CD14-positive monocyte (primary cell): Measurements from ENCODE around the gene DNAH2. TPM values are rescaled to one million over a fixed set of nuclear protein-coding genes. Genes with fewer than 3 reads are reported as not detected.

Source experiments
- DNase-seq, 3 donors: peaks; one replicate each; pipeline ENCODE4 v3.0.0-alpha.2; 2011 to 2022
- H2AFZ ChIP-seq: 2 replicates; pipeline ENCODE4 v1.6.0; 2012; ENCODE audit warnings: mild to moderate bottlenecking, low read depth, low read length, inconsistent platforms; ENCODE audit not compliant: insufficient read depth, poor library complexity, severe bottlenecking
- H3K27ac ChIP-seq, 2 donors: 1 replicate in 1 of 2; 2 replicates in 1 of 2; pipeline ENCODE4 v1.5.1; 2012 to 2013; ENCODE audit warnings: low read length in 2 of 2, control low read depth in 1 of 2, inconsistent platforms in 1 of 2, low read depth in 1 of 2, mild to moderate bottlenecking in 1 of 2
- H3K27me3 ChIP-seq, 2 donors: one replicate each; pipeline versions ENCODE4 v1.6.0 to v1.6.1; 2011 to 2013; ENCODE audit warnings: low read length in 2 of 2; ENCODE audit not compliant: control insufficient read depth in 2 of 2, insufficient read depth in 2 of 2
- H3K36me3 ChIP-seq, 2 donors: replicated peaks in 1 of 2; 1 replicate in 1 of 2; 2 replicates in 1 of 2; pipeline versions ENCODE4 v1.5.1 to v1.6.1; 2012 to 2013; ENCODE audit warnings: low read length in 2 of 2, control low read depth in 1 of 2, inconsistent platforms in 1 of 2, mild to moderate bottlenecking in 1 of 2; ENCODE audit not compliant: insufficient read depth in 2 of 2, control insufficient read depth in 1 of 2
- H3K4me1 ChIP-seq, 2 donors: 1 replicate in 1 of 2; 2 replicates in 1 of 2; pipeline versions ENCODE4 v1.5.1 to v1.6.1; 2012 to 2013; ENCODE audit warnings: low read length in 2 of 2, control low read depth in 1 of 2, inconsistent platforms in 1 of 2, mild to moderate bottlenecking in 1 of 2, moderate library complexity in 1 of 2; ENCODE audit not compliant: insufficient read depth in 2 of 2, control insufficient read depth in 1 of 2
- H3K4me2 ChIP-seq: replicated peaks from 2 replicates; pipeline ENCODE3; 2012; ENCODE audit warnings: low read length, moderate library complexity, mild to moderate bottlenecking; ENCODE audit not compliant: poor library complexity, severe bottlenecking; ENCODE audit errors: extremely low read depth
- H3K4me3 ChIP-seq, 3 experiments: fragments of 200-600 bp in 1 of 3; sonication (generic) in 1 of 3; replicated peaks in 1 of 3; 1 replicate in 2 of 3; 2 replicates in 1 of 3; pipeline ENCODE4 v1.5.1; 2011 to 2013; ENCODE audit warnings: low read length in 3 of 3, mild to moderate bottlenecking in 3 of 3, control low read depth in 2 of 3, low read depth in 2 of 3, inconsistent platforms in 1 of 3, moderate library complexity in 1 of 3
- H3K79me2 ChIP-seq: 2 replicates; pipeline ENCODE4 v1.6.0; 2012; ENCODE audit warnings: mild to moderate bottlenecking, control low read depth, inconsistent platforms, low read length, moderate library complexity; ENCODE audit not compliant: insufficient read depth
- H3K9ac ChIP-seq: 2 replicates; pipeline ENCODE4 v1.6.0; 2017; ENCODE audit warnings: low read length, mild to moderate bottlenecking; ENCODE audit not compliant: insufficient read depth, poor library complexity, severe bottlenecking
- H3K9me3 ChIP-seq, 2 donors: replicated peaks in 1 of 2; 1 replicate in 1 of 2; 2 replicates in 1 of 2; pipeline versions ENCODE4 v1.5.1 to v1.6.1; 2012 to 2013; ENCODE audit warnings: low read length in 2 of 2, control low read depth in 1 of 2; ENCODE audit not compliant: control insufficient read depth in 1 of 2, insufficient read depth in 1 of 2
- H4K20me1 ChIP-seq: 2 replicates; pipeline ENCODE4 v1.6.0; 2012; ENCODE audit warnings: mild to moderate bottlenecking, low read length, control low read depth, moderate library complexity; ENCODE audit not compliant: insufficient read depth
- H3K27ac Mint-ChIP-seq, 7 donors: one replicate each; pipeline ENCODE4 v1.8.0; 2020; ENCODE audit warnings: mild to moderate bottlenecking in 7 of 7, mixed read lengths in 7 of 7, moderate library complexity in 6 of 7, inconsistent platforms in 2 of 7
- H3K27me3 Mint-ChIP-seq, 3 donors: one replicate each; pipeline ENCODE4 v1.8.0; 2021 to 2022; ENCODE audit warnings: low read depth in 3 of 3, mild to moderate bottlenecking in 3 of 3, mixed read lengths in 3 of 3, moderate library complexity in 3 of 3, inconsistent platforms in 1 of 3
- H3K36me3 Mint-ChIP-seq, 2 donors: one replicate each; pipeline ENCODE4 v1.8.0; 2020; ENCODE audit warnings: mixed read lengths in 2 of 2, inconsistent platforms in 1 of 2, mild to moderate bottlenecking in 1 of 2
- H3K4me1 Mint-ChIP-seq: one replicate; pipeline ENCODE4 v1.8.0; 2020; ENCODE audit warnings: mild to moderate bottlenecking, mixed read lengths
- H3K4me3 Mint-ChIP-seq, 2 donors: one replicate each; pipeline ENCODE4 v1.8.0; 2020; ENCODE audit warnings: mild to moderate bottlenecking in 2 of 2, mixed read lengths in 2 of 2, moderate library complexity in 1 of 2
- H3K9me3 Mint-ChIP-seq, 7 donors: one replicate each; pipeline ENCODE4 v1.8.0; 2020 to 2022; ENCODE audit warnings: mixed read lengths in 7 of 7, mild to moderate bottlenecking in 6 of 7, moderate library complexity in 6 of 7, inconsistent platforms in 2 of 7
- WGBS: methylation state at CpG from one replicate; pipeline ENCODE4 v1.1.5; 2013; ENCODE audit warnings: missing lambda C conversion rate; ENCODE audit not compliant: insufficient coverage; 5-methylcytosine and 5-hydroxymethylcytosine counted together
- intact Hi-C, 2 donors: fragments of 100-400 bp; cut with micrococcal nuclease; formaldehyde crosslinking; loops; one replicate each; pipeline versions ENCODE4 v1.15.0 to v1.15.1; 2023
- polyA plus RNA-seq, 3 donors: library from polyadenylated mRNA; depleted of rRNA in 1 of 3; unstranded in 2 of 3; stranded (reverse) in 1 of 3; fragments of 300-500 nt in 2 of 3; fragments of >200 nt in 1 of 3; fragmentation: Illumina TruSeq in 2 of 3; gene quantifications; 1 replicate in 2 of 3; 2 replicates in 1 of 3; pipeline ENCODE4 v1.2.3, GENCODE V29; 2012 to 2021
- TF ChIP-seq, protein P1 (sequence below): fragments of 200-600 bp; IDR thresholded peaks from one replicate; pipeline ENCODE4 v1.8.0; 2022; ENCODE audit warnings: antibody characterized with exemption, mild to moderate bottlenecking

Gene DNAH2
- polyA plus RNA-seq, 3 donors = 0.03 to 0.15 TPM; not detected in 1

DNA sequence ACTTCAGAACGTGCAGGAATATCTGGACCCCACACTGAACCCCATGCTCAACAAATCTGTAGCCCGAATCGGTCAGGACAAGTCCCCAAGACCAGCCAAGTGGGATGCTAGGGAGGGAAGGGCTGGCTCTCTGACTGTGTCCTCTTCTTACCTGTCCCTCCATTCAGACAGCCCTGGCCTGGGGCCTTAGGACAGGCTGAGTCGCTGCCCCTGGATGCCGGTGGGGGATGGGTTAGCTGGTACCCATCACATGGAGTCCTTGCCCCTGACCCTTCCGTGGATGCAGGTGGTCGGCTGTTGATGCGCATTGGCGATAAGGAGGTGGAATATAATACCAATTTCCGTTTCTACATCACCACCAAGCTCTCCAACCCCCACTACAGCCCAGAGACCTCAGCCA, 100.5 kb downstream of the DNAH2 start:
- Histone ChIP-seq H3K9ac (no peak overlapping the region), H3K9me3 (no peaks in the 10 kb centered on the region), H3K4me1 (no peaks in the 10 kb centered on the region), H3K27ac (no peak overlapping the region), H3K36me3 (no peaks in the 10 kb centered on the region), H3K4me3 (no peak overlapping the region), H3K4me2 (no peak overlapping the region), H4K20me1 (no peaks in the 10 kb centered on the region), H2AFZ (no peak overlapping the region), H3K27me3 (no peaks in the 10 kb centered on the region), H3K79me2 (no peaks in the 10 kb centered on the region)
- H3K27me3 Mint-ChIP-seq = peaks cover 1 to 5% (median 2%) of the 10 kb centered on the region in 3 donors
- intact Hi-C loops = no loop called here
- peak in 1 of 3 donors; percentile 3 for DNase-seq
- H3K4me1 Mint-ChIP-seq = no peaks in the 10 kb centered on the region
- H3K4me3 Mint-ChIP-seq = no peak overlapping the region
- H3K27ac Mint-ChIP-seq = no peak overlapping the region
- 100% methylated on average over 1 of the region's 10 CpGs for WGBS
- TF ChIP-seq, protein P1, sequence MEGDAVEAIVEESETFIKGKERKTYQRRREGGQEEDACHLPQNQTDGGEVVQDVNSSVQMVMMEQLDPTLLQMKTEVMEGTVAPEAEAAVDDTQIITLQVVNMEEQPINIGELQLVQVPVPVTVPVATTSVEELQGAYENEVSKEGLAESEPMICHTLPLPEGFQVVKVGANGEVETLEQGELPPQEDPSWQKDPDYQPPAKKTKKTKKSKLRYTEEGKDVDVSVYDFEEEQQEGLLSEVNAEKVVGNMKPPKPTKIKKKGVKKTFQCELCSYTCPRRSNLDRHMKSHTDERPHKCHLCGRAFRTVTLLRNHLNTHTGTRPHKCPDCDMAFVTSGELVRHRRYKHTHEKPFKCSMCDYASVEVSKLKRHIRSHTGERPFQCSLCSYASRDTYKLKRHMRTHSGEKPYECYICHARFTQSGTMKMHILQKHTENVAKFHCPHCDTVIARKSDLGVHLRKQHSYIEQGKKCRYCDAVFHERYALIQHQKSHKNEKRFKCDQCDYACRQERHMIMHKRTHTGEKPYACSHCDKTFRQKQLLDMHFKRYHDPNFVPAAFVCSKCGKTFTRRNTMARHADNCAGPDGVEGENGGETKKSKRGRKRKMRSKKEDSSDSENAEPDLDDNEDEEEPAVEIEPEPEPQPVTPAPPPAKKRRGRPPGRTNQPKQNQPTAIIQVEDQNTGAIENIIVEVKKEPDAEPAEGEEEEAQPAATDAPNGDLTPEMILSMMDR = no peak
- no peaks in the 10 kb centered on the region for H3K9me3 Mint-ChIP-seq
- H3K36me3 Mint-ChIP-seq = no peaks in the 10 kb centered on the region

DNA sequence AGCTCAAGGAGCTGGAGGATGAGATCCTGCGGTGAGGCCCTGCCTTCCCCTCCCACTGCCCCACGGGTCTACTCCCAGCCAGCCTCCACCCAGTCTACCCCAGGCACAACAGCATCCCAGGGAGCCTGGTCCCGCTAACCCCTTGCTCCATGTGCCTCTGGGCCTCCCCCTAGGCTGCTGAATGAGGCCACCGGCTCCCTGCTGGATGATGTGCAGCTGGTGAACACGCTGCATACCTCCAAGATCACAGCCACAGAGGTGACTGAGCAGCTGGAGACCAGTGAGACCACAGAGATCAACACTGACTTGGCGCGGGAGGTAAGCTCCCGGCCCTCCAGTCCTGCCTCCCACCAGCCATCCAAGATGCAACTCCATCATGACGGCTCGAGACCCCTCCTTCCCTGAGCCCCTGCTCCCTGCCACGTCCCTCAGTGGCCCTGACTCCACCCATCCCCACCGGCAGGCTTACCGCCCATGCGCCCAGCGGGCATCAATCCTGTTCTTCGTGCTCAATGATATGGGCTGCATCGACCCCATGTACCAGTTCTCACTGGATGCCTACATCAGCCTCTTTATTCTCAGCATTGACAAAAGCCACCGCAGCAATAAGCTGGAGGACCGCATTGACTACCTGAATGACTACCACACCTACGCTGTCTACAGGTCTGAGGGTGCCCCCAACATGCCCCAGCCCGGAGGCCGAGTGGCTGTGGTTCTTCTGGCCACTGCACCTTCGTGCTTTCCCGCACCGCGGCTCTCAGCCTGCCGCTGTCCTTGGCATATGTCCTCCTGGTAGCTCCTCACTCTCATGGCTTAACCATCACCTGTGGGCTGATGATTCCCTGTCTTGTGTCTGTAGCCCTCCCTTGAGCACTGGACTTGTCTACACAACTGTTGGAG, 101.5 kb downstream of the DNAH2 start:
- Mint-ChIP-seq H3K9me3 (no peaks in the 10 kb centered on the region), H3K36me3 (no peaks in the 10 kb centered on the region), H3K27ac (peak overlapping the region in 1 of 7 donors; percentile 1), H3K4me1 (no peaks in the 10 kb centered on the region), H3K4me3 (no peak overlapping the region), H3K27me3 (peaks cover 2 to 5% (median 5%) of the 10 kb centered on the region in 3 donors)
- Histone ChIP-seq H3K27ac (no peak overlapping the region), H3K4me1 (no peaks in the 10 kb centered on the region), H3K4me2 (no peak overlapping the region), H3K27me3 (no peaks in the 10 kb centered on the region), H3K9me3 (no peaks in the 10 kb centered on the region), H3K4me3 (no peak overlapping the region), H3K36me3 (no peaks in the 10 kb centered on the region), H4K20me1 (no peaks in the 10 kb centered on the region), H3K79me2 (no peaks in the 10 kb centered on the region), H2AFZ (no peak overlapping the region), H3K9ac (no peak overlapping the region)
- TF ChIP-seq, protein P1 = no peak
- intact Hi-C loops = no loop called here
- peak in 1 of 3 donors; percentile 3 for DNase-seq
- 92% methylated on average over 25 of the region's 27 CpGs for WGBS
